HEK293 (cell line): ENCODE data around the gene ADGRB3.

Experiments
- CTCF ChIA-PET: fragments of 350-600 bp; formaldehyde crosslinking; extraction: SDS; loops from one replicate; lab custom pipeline; 2021; ENCODE audit warnings: antibody characterized with exemption; lab: Yijun Ruan, JAX
- POLR2A ChIA-PET: fragments of 300-600 bp; formaldehyde crosslinking; extraction: SDS; loops from one replicate; lab custom pipeline; 2020; ENCODE audit warnings: antibody characterized with exemption, inconsistent platforms; lab: Yijun Ruan, JAX
- H3K27ac ChIP-seq: fragments of 200-500 bp; sonication (Bioruptor generic); 2 replicates; pipeline ENCODE4 v1.5.1; 2014; ENCODE audit warnings: low read depth, low read length, control low read depth, inconsistent platforms; ENCODE audit errors: extremely low read depth
- H3K36me3 ChIP-seq, 2 experiments: fragments of 200-500 bp in 1 of 2; sonication (Bioruptor generic) in 1 of 2; 1 replicate in 1 of 2; 2 replicates in 1 of 2; pipeline ENCODE4 v1.5.1; 2014 to 2017; ENCODE audit warnings: inconsistent platforms in 2 of 2, low read length in 2 of 2; ENCODE audit not compliant: control insufficient read depth in 2 of 2, insufficient read depth in 1 of 2
- H3K4me1 ChIP-seq: fragments of 200-500 bp; sonication (Bioruptor generic); 2 replicates; pipeline ENCODE4 v1.5.1; 2014; ENCODE audit warnings: mild to moderate bottlenecking, low read length, inconsistent platforms; ENCODE audit not compliant: control insufficient read depth, insufficient read depth
- H3K4me3 ChIP-seq: 2 replicates; pipeline ENCODE4 v1.5.1; 2011; ENCODE audit warnings: low read depth, mild to moderate bottlenecking, control low read depth, low read length, moderate library complexity
- H3K9me3 ChIP-seq: fragments of 200-500 bp; sonication (Bioruptor generic); 2 replicates; pipeline ENCODE4 v1.5.1; 2014; ENCODE audit warnings: low read depth, low read length, inconsistent platforms; ENCODE audit not compliant: control insufficient read depth, insufficient read depth
- ELK4 ChIP-seq: IDR thresholded peaks from 2 replicates; pipeline ENCODE4 v1.6.1; 2011; ENCODE audit warnings: mild to moderate bottlenecking, low read depth, low read length, borderline replicate concordance
- GLI4 ChIP-seq: fragments of 450-650 bp; formaldehyde crosslinking; IDR thresholded peaks from 2 replicates; pipeline ENCODE4 v1.5.1; 2016; ENCODE audit warnings: missing biosample characterization, missing genetic modification characterization
- GLIS1 ChIP-seq: fragments of 450-650 bp; formaldehyde crosslinking; IDR thresholded peaks from 2 replicates; pipeline ENCODE4 v1.5.1; 2016; ENCODE audit warnings: missing biosample characterization, missing genetic modification characterization
- KLF16 ChIP-seq: fragments of 450-650 bp; formaldehyde crosslinking; IDR thresholded peaks from 2 replicates; pipeline ENCODE4 v1.5.1; 2017; ENCODE audit warnings: missing biosample characterization, missing genetic modification characterization
- KLF7 ChIP-seq: fragments of 450-650 bp; formaldehyde crosslinking; IDR thresholded peaks from 2 replicates; pipeline ENCODE4 v1.5.1; 2016; ENCODE audit warnings: missing biosample characterization, missing genetic modification characterization, borderline replicate concordance
- MYNN ChIP-seq: fragments of 450-650 bp; formaldehyde crosslinking; IDR thresholded peaks from 2 replicates; pipeline ENCODE4 v1.5.1; 2016; ENCODE audit warnings: missing biosample characterization, missing genetic modification characterization, borderline replicate concordance
- PRDM10 ChIP-seq: fragments of 450-650 bp; formaldehyde crosslinking; IDR thresholded peaks from 2 replicates; pipeline ENCODE4 v1.5.1; 2016; ENCODE audit warnings: missing biosample characterization, missing genetic modification characterization
- PRDM4 ChIP-seq: fragments of 450-650 bp; formaldehyde crosslinking; IDR thresholded peaks from 2 replicates; pipeline ENCODE4 v1.5.1; 2017; ENCODE audit warnings: missing biosample characterization, missing genetic modification characterization
- SP7 ChIP-seq: fragments of 450-650 bp; formaldehyde crosslinking; IDR thresholded peaks from 2 replicates; pipeline ENCODE4 v1.5.1; 2016; ENCODE audit warnings: missing biosample characterization, missing genetic modification characterization
- ZNF112 ChIP-seq: fragments of 450-650 bp; formaldehyde crosslinking; IDR thresholded peaks from 2 replicates; pipeline ENCODE4 v1.5.0; 2017; ENCODE audit warnings: missing biosample characterization, missing genetic modification characterization
- ZNF169 ChIP-seq: fragments of 450-650 bp; formaldehyde crosslinking; IDR thresholded peaks from 2 replicates; pipeline ENCODE4 v1.5.1; 2016; ENCODE audit warnings: missing biosample characterization, missing genetic modification characterization
- ZNF221 ChIP-seq: fragments of 450-650 bp; formaldehyde crosslinking; IDR thresholded peaks from 2 replicates; pipeline ENCODE4 v1.5.1; 2017; ENCODE audit warnings: missing biosample characterization, missing genetic modification characterization, borderline replicate concordance
- ZNF24 ChIP-seq: fragments of 450-650 bp; formaldehyde crosslinking; IDR thresholded peaks from 2 replicates; pipeline ENCODE4 v1.5.1; 2016; ENCODE audit warnings: missing biosample characterization, missing genetic modification characterization
- ZNF292 ChIP-seq: fragments of 450-650 bp; formaldehyde crosslinking; IDR thresholded peaks from 2 replicates; pipeline ENCODE4 v1.5.1; 2016; ENCODE audit warnings: low read depth, missing biosample characterization, missing genetic modification characterization, borderline replicate concordance
- ZNF623 ChIP-seq: fragments of 450-650 bp; formaldehyde crosslinking; IDR thresholded peaks from 2 replicates; pipeline ENCODE4 v1.5.1; 2016; ENCODE audit warnings: missing biosample characterization, missing genetic modification characterization
- ZNF670 ChIP-seq: fragments of 450-650 bp; formaldehyde crosslinking; IDR thresholded peaks from 2 replicates; pipeline ENCODE4 v1.5.1; 2016; ENCODE audit warnings: missing biosample characterization, missing genetic modification characterization, low read depth
- ZNF692 ChIP-seq: fragments of 450-650 bp; formaldehyde crosslinking; IDR thresholded peaks from 2 replicates; pipeline ENCODE4 v1.5.1; 2016; ENCODE audit warnings: missing biosample characterization, missing genetic modification characterization
- ZNF830 ChIP-seq: fragments of 450-650 bp; IDR thresholded peaks from 2 replicates; pipeline ENCODE4 v1.5.0; 2018; ENCODE audit warnings: missing biosample characterization, missing genetic modification characterization, low read depth, mild to moderate bottlenecking, moderate library complexity
- ZNF843 ChIP-seq: fragments of 450-650 bp; formaldehyde crosslinking; IDR thresholded peaks from 2 replicates; pipeline ENCODE4 v1.5.1; 2016; ENCODE audit warnings: missing biosample characterization, missing genetic modification characterization
- TF ChIP-seq, protein P1 (sequence below): fragments of 450-650 bp; formaldehyde crosslinking; IDR thresholded peaks from 2 replicates; pipeline ENCODE4 v1.5.1; 2016; ENCODE audit warnings: missing biosample characterization, missing genetic modification characterization
- TF ChIP-seq, protein P2 (sequence below): fragments of 450-650 bp; formaldehyde crosslinking; IDR thresholded peaks from 2 replicates; pipeline ENCODE4 v1.5.1; 2016; ENCODE audit warnings: missing biosample characterization, missing genetic modification characterization

Gene ADGRB3

DNA sequence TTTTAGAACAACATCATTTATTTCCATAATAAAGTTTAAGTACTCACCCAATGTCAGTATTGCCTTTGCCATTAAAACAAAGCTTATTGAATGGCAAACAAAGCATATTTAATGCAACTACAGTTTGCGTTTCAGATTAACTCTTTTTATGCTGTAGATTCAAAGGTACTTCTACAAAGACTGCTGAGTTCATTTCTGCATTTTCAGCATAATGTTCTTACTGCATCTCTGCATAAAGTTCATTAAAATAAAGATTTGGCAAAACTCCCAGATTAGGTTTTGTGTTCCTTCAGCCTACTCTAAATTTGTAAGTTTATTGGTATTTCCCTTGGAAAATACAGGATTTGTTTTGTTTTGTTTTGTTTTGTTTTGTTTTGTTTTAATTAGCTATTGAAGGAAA, 359.4 kb downstream of the ADGRB3 start (continued):
- TF ChIP-seq, protein P1, sequence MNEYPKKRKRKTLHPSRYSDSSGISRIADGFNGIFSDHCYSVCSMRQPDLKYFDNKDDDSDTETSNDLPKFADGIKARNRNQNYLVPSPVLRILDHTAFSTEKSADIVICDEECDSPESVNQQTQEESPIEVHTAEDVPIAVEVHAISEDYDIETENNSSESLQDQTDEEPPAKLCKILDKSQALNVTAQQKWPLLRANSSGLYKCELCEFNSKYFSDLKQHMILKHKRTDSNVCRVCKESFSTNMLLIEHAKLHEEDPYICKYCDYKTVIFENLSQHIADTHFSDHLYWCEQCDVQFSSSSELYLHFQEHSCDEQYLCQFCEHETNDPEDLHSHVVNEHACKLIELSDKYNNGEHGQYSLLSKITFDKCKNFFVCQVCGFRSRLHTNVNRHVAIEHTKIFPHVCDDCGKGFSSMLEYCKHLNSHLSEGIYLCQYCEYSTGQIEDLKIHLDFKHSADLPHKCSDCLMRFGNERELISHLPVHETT (tag by site-specific recombination): no peak
- TF ChIP-seq ZNF830 (tag by site-specific recombination) (no peak), ZNF692 (tag by site-specific recombination) (no peak), ZNF221 (tag by site-specific recombination) (no peak), ZNF169 (tag by site-specific recombination) (no peak), ZNF843 (tag by site-specific recombination) (no peak)

- no peak overlapping the region for H3K27ac ChIP-seq
- POLR2A ChIA-PET: no interaction called here
- no peaks in the 10 kb centered on the region for H3K9me3 ChIP-seq
- TF ChIP-seq ZNF112 (tag by site-specific recombination) (no peak), ELK4 (no peak), MYNN (tag by site-specific recombination) (no peak), PRDM10 (no peak), KLF7 (tag by site-specific recombination) (no peak)
- TF ChIP-seq, protein P2, sequence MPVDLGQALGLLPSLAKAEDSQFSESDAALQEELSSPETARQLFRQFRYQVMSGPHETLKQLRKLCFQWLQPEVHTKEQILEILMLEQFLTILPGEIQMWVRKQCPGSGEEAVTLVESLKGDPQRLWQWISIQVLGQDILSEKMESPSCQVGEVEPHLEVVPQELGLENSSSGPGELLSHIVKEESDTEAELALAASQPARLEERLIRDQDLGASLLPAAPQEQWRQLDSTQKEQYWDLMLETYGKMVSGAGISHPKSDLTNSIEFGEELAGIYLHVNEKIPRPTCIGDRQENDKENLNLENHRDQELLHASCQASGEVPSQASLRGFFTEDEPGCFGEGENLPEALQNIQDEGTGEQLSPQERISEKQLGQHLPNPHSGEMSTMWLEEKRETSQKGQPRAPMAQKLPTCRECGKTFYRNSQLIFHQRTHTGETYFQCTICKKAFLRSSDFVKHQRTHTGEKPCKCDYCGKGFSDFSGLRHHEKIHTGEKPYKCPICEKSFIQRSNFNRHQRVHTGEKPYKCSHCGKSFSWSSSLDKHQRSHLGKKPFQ (tag by site-specific recombination): no peak
- no peak overlapping the region for H3K4me3 ChIP-seq
- H3K4me1 ChIP-seq: no peaks in the 10 kb centered on the region
- CTCF ChIA-PET: no interaction called here
- H3K36me3 ChIP-seq: no peaks in the 10 kb centered on the region
Measured at GRCh38 chr6:69005199-69005598, 370.1 kb downstream of the ADGRB3 start.

GRCh38 chr6:69007781-69008180, 372.7 kb downstream of the ADGRB3 start:
- CTCF ChIA-PET: no interaction called here

More at GRCh38 chr6:69007781-69008180, 372.7 kb downstream of the ADGRB3 start:
- no peak for TF ChIP-seq ZNF292 (tag by site-specific recombination)
- TF ChIP-seq SP7 (tag by site-specific recombination): no peak
- TF ChIP-seq ZNF670 (tag by site-specific recombination): no peak
- no peak for TF ChIP-seq GLIS1 (tag by site-specific recombination)
- TF ChIP-seq ZNF24 (tag by site-specific recombination): no peak
- TF ChIP-seq KLF16 (tag by site-specific recombination): no peak
- TF ChIP-seq GLI4 (tag by site-specific recombination): no peak
- no peak for TF ChIP-seq PRDM4
- no peak for TF ChIP-seq ZNF623 (tag by site-specific recombination)
- TF ChIP-seq, all 188 proteins: peak for 0
- Histone ChIP-seq H3K9me3 (no peaks in the 10 kb centered on the region), H3K4me1 (no peaks in the 10 kb centered on the region), H3K36me3 (no peaks in the 10 kb centered on the region), H3K4me3 (no peak overlapping the region), H3K27ac (no peak overlapping the region)
- POLR2A ChIA-PET: no interaction called here
